Measurements from ENCODE around the gene PTPA.
A peak's percentile ranks its signal among the peaks of the same experiment; 100 is the strongest.
"Not testable (repeated sequence)": the region's sequence is repeated elsewhere in the genome, so short reads cannot be mapped to it uniquely, and the experiment has no call there.

The PTPA gene

GRCh38 chr9:129161534-129161837 is 50.3 kb downstream of the PTPA start:
- DNase-seq: no peak

GRCh38 chr9:129162497-129163197 is 51.4 kb downstream of the PTPA start:
- no peak for DNase-seq

GRCh38 chr9:129163198-129163670 is 52.0 kb downstream of the PTPA start:
- DNase-seq: not testable (repeated sequence)

- DNase-seq: no peak
Measured at GRCh38 chr9:129163753-129164152, 52.5 kb downstream of the PTPA start.

- no peak for DNase-seq
Measured at GRCh38 chr9:129164246-129164930, 53.2 kb downstream of the PTPA start.

- no peak for DNase-seq
Measured at GRCh38 chr9:129165198-129165597, 54.0 kb downstream of the PTPA start.

GRCh38 chr9:129166623-129167557 is 55.7 kb downstream of the PTPA start:
- DNase-seq: peak; percentile 83

- no peak for DNase-seq
Measured at GRCh38 chr9:129170229-129170628, 59.0 kb downstream of the PTPA start.

- no peak for DNase-seq
Measured at GRCh38 chr9:129171993-129172751, 61.0 kb downstream of the PTPA start.

GRCh38 chr9:129172816-129173215 is 61.6 kb downstream of the PTPA start:
- DNase-seq: no peak

- no peak for DNase-seq
Measured at GRCh38 chr9:129173296-129174101, 62.3 kb downstream of the PTPA start.

GRCh38 chr9:129174102-129174723 is 63.0 kb downstream of the PTPA start:
- DNase-seq: peak; percentile 69

- DNase-seq: peak; percentile 31
Measured at GRCh38 chr9:129174724-129175514, 63.7 kb downstream of the PTPA start.

GRCh38 chr9:129175515-129175824 is 64.3 kb downstream of the PTPA start:
- no peak for DNase-seq

- DNase-seq: peak; percentile 77
Measured at GRCh38 chr9:129175825-129176633, 64.8 kb downstream of the PTPA start.

- DNase-seq: no peak
Measured at GRCh38 chr9:129176701-129177442, 65.7 kb downstream of the PTPA start.

- no peak for DNase-seq
Measured at GRCh38 chr9:129177443-129177790, 66.2 kb downstream of the PTPA start.

- DNase-seq: peak; percentile 90
Measured at GRCh38 chr9:129177791-129178567, 66.8 kb downstream of the PTPA start, which contains the start of gene IER5L. Gene IER5L, minus strand, starts transcription at chr9:129178261. Its CDS starts 209 bp downstream, at chr9:129178052.
